NCI-H1105 treated with DMSO at 0.1 percent for 48 hours (cell line): ENCODE data around the gene CT45A2.
"Not testable (repeated sequence)": the region's sequence is repeated elsewhere in the genome, so short reads cannot be mapped to it uniquely, and the experiment has no call there.

Experiments
- DNase-seq: peaks from one replicate; lab custom pipeline; 2025; lab: John Stamatoyannopoulos, UW

The CT45A2 gene, protein sequence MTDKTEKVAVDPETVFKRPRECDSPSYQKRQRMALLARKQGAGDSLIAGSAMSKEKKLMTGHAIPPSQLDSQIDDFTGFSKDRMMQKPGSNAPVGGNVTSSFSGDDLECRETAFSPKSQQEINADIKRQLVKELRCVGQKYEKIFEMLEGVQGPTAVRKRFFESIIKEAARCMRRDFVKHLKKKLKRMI

GRCh38 chrX:135819912-135820311 is at the start of gene CT45A2:
CT45A2 (minus strand) TSS chrX:135820012; CDS start chrX:135816265, 3,747 bp downstream.
- not testable (repeated sequence) for DNase-seq

DNA sequence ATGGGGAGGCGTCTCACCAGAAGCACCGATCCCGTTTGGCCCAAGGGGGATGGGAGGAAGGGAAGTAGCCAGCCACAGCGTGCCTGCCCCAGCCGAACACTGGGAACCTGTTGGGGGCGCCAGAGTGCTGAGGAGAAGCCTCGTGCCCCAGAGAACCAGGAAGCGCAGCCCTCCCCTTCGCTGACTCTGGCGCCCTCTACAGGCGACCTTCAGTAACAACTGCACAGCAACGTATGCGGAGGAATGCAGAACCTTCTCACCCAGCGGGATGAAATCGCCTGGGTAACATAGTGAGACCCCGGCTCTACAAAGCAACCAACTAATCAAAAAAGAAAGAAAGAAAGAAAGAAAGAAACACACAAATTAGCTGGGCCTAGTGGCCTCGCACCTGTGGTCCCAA is 34.6 kb upstream of the CT45A2 start, which contains the start of gene CT45A8:
Gene CT45A8, minus strand, starts transcription at position 101 of the 400 bp plus-strand sequence. CDS start 3,755 bp downstream, outside the sequence.
- not testable (repeated sequence) for DNase-seq

DNA sequence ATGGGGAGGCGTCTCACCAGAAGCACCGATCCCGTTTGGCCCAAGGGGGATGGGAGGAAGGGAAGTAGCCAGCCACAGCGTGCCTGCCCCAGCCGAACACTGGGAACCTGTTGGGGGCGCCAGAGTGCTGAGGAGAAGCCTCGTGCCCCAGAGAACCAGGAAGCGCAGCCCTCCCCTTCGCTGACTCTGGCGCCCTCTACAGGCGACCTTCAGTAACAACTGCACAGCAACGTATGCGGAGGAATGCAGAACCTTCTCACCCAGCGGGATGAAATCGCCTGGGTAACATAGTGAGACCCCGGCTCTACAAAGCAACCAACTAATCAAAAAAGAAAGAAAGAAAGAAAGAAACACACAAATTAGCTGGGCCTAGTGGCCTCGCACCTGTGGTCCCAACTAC is 17.4 kb upstream of the CT45A2 start, which contains the start of gene CT45A7:
Gene CT45A7, minus strand, starts transcription at position 101 of the 400 bp plus-strand sequence. CDS start 3,747 bp downstream, outside the sequence.
- DNase-seq, result not testable (repeated sequence)

DNA sequence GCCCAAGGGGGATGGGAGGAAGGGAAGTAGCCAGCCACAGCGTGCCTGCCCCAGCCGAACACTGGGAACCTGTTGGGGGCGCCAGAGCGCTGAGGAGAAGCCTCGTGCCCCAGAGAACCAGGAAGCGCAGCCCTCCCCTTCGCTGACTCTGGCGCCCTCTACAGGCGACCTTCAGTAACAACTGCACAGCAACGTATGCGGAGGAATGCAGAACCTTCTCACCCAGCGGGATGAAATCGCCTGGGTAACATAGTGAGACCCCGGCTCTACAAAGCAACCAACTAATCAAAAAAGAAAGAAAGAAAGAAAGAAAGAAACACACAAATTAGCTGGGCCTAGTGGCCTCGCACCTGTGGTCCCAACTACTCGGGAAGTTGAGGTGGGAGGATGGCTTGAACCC is 17.1 kb downstream of the CT45A2 start, which contains the start of gene CT45A6:
Gene CT45A6, minus strand, starts transcription at position 101 of the 400 bp plus-strand sequence. CDS start 3,794 bp downstream, outside the sequence.
- not testable (repeated sequence) for DNase-seq

DNA sequence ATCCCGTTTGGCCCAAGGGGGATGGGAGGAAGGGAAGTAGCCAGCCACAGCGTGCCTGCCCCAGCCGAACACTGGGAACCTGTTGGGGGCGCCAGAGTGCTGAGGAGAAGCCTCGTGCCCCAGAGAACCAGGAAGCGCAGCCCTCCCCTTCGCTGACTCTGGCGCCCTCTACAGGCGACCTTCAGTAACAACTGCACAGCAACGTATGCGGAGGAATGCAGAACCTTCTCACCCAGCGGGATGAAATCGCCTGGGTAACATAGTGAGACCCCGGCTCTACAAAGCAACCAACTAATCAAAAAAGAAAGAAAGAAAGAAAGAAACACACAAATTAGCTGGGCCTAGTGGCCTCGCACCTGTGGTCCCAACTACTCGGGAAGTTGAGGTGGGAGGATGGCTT is 34.4 kb downstream of the CT45A2 start, which contains the start of gene CT45A5:
Gene CT45A5, minus strand, starts transcription at position 101 of the 400 bp plus-strand sequence. CDS start 3,774 bp downstream, outside the sequence.
- DNase-seq, result not testable (repeated sequence)

DNA sequence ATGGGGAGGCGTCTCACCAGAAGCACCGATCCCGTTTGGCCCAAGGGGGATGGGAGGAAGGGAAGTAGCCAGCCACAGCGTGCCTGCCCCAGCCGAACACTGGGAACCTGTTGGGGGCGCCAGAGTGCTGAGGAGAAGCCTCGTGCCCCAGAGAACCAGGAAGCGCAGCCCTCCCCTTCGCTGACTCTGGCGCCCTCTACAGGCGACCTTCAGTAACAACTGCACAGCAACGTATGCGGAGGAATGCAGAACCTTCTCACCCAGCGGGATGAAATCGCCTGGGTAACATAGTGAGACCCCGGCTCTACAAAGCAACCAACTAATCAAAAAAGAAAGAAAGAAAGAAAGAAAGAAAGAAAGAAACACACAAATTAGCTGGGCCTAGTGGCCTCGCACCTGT is 51.7 kb downstream of the CT45A2 start, which contains the start of gene CT45A3:
Gene CT45A3, minus strand, starts transcription at position 101 of the 400 bp plus-strand sequence. CDS start 3,747 bp downstream, outside the sequence.
- DNase-seq, result not testable (repeated sequence)
